HepG2 (cell line): ENCODE measurements around the gene C19orf47. TPM values are rescaled to one million over a fixed set of nuclear protein-coding genes. Genes with fewer than 3 reads are reported as not detected.

Source experiments
- ATAC-seq: fragments of 200-7000 bp; cut with Tn5 transposase; 3 replicates; pipeline ENCODE4 v1.9.1; 2020; ENCODE audit warnings: mild to moderate bottlenecking, moderate library complexity
- BruUV-seq: library from RNA; stranded (reverse); fragments of 400-500 nt; replicated peaks from 2 replicates; lab custom pipeline; 2021; lab: Mats Ljungman, UMichigan
- CTCF ChIA-PET: fragments of 300-600 bp; formaldehyde crosslinking; extraction: SDS; loops from one replicate; lab custom pipeline; 2021; ENCODE audit warnings: low total read pairs, inconsistent platforms, low intra/inter-chr PET ratio; lab: Yijun Ruan, JAX
- POLR2A ChIA-PET: fragments of 350-600 bp; sonication (Branson Sonifier 250); formaldehyde crosslinking; loops from one replicate; lab custom pipeline; 2020; ENCODE audit warnings: antibody characterized with exemption, inconsistent platforms; lab: Yijun Ruan, JAX
- DNase-seq: peaks from one replicate; pipeline ENCODE4 v3.0.0-alpha.2; 2015; ENCODE audit warnings: low spot score
- FAIRE-seq: peaks from 3 replicates; lab custom pipeline; 2011; peaks lifted over from hg19 to GRCh38; lab: Jason Lieb, UNC
- H2AFZ ChIP-seq: one replicate; pipeline ENCODE4 v1.6.1; 2011; ENCODE audit warnings: low read length, inconsistent platforms
- H3K27ac ChIP-seq: fragments of 300-600 bp; 3 replicates; pipeline ENCODE4 v1.8.0; 2011; ENCODE audit warnings: mixed run types, mild to moderate bottlenecking, mixed read lengths, low read length, inconsistent platforms; ENCODE audit not compliant: insufficient read depth; ENCODE audit errors: extremely low read length
- H3K27me3 ChIP-seq, 2 experiments: fragments of 200-600 bp in 1 of 2; 2 replicates in 1 of 2; 3 replicates in 1 of 2; pipeline versions ENCODE4 v1.6.0 to v1.8.0; 2011; ENCODE audit warnings: low read length in 2 of 2, mild to moderate bottlenecking in 2 of 2, moderate library complexity in 2 of 2, inconsistent platforms in 1 of 2; ENCODE audit not compliant: insufficient read depth in 2 of 2, control insufficient read depth in 1 of 2
- H3K36me3 ChIP-seq, 2 experiments: fragments of 200-600 bp in 1 of 2; replicated peaks in 1 of 2; 2 replicates in 1 of 2; 3 replicates in 1 of 2; pipeline versions ENCODE4 v1.5.1 to v1.8.0; 2011; ENCODE audit warnings: low read length in 2 of 2, inconsistent platforms in 1 of 2; ENCODE audit not compliant: insufficient read depth in 2 of 2, control insufficient read depth in 1 of 2
- H3K4me1 ChIP-seq: 2 replicates; pipeline ENCODE4 v1.5.1; 2012; ENCODE audit warnings: low read length, inconsistent platforms; ENCODE audit not compliant: insufficient read depth
- H3K4me2 ChIP-seq: 2 replicates; pipeline ENCODE4 v1.6.0; 2011; ENCODE audit warnings: low read depth, low read length, inconsistent platforms
- H3K4me3 ChIP-seq, 3 experiments: fragments of 200-600 bp in 1 of 3; sonication (generic), shearing (Covaris generic) in 1 of 3; replicated peaks in 1 of 3; 2 replicates each; pipeline ENCODE4 v1.5.1; 2011 to 2016; ENCODE audit warnings: low read length in 3 of 3, inconsistent platforms in 2 of 3, low read depth in 2 of 3, mild to moderate bottlenecking in 2 of 3, control low read depth in 1 of 3, mixed read lengths in 1 of 3; ENCODE audit not compliant: insufficient read depth in 1 of 3
- H3K79me2 ChIP-seq: one replicate; pipeline ENCODE4 v1.6.1; 2011; ENCODE audit warnings: low read length, inconsistent platforms; ENCODE audit not compliant: insufficient read depth
- H3K9ac ChIP-seq: 2 replicates; pipeline ENCODE4 v1.6.0; 2011; ENCODE audit warnings: mild to moderate bottlenecking, low read depth, low read length, inconsistent platforms; ENCODE audit not compliant: insufficient read depth
- H3K9me3 ChIP-seq: 2 replicates; pipeline ENCODE4 v1.5.1; 2012; ENCODE audit warnings: mild to moderate bottlenecking, low read length
- H4K20me1 ChIP-seq: 2 replicates; pipeline ENCODE4 v1.6.0; 2011; ENCODE audit warnings: inconsistent platforms, mild to moderate bottlenecking, low read length, moderate library complexity; ENCODE audit not compliant: insufficient read depth
- AGO2 ChIP-seq: fragments of 200-400 bp; formaldehyde crosslinking; optimal IDR thresholded peaks from 2 replicates; pipeline ENCODE3; 2017; ENCODE audit warnings: mild to moderate bottlenecking, low read depth, low read length, moderate library complexity
- ATF6 ChIP-seq: sonication (generic); formaldehyde crosslinking; conservative IDR thresholded peaks from 2 replicates; pipeline ENCODE4 v1.4.0; 2020; ENCODE audit warnings: missing genetic modification reagents
- ISX ChIP-seq: sonication (generic); formaldehyde crosslinking; conservative IDR thresholded peaks from 2 replicates; pipeline ENCODE4 v1.5.0; 2020; ENCODE audit warnings: missing genetic modification reagents
- NKX3-1 ChIP-seq: sonication (generic); formaldehyde crosslinking; IDR thresholded peaks from 2 replicates; pipeline ENCODE4 v1.5.0; 2020; ENCODE audit warnings: missing genetic modification reagents
- ZBTB14 ChIP-seq: sonication (generic); formaldehyde crosslinking; IDR thresholded peaks from 2 replicates; pipeline ENCODE4 v1.4.0; 2020; ENCODE audit warnings: missing genetic modification reagents
- ZFAT ChIP-seq: sonication (generic); formaldehyde crosslinking; conservative IDR thresholded peaks from 2 replicates; pipeline ENCODE4 v1.8.1; 2023; ENCODE audit warnings: missing genetic modification reagents, inconsistent platforms
- ZNF629 ChIP-seq: sonication (generic); formaldehyde crosslinking; conservative IDR thresholded peaks from 2 replicates; pipeline ENCODE4 v1.5.0; 2020; ENCODE audit warnings: missing genetic modification reagents
- WGBS: methylation state at CpG from one replicate; pipeline ENCODE4 v1.1.6; 2017; ENCODE audit warnings: low lambda C conversion rate; 5-methylcytosine and 5-hydroxymethylcytosine counted together
- in situ Hi-C: cut with HindIII; loops from 2 replicates; pipeline ENCODE4 v1.10.0; 2017; ENCODE audit warnings: low pct_unique_long_range_greater_than_20kb; ENCODE audit not compliant: extremely low pct_ligation_motif_present
- intact Hi-C: fragments of 100-400 bp; cut with micrococcal nuclease; formaldehyde crosslinking; loops from one replicate; pipeline ENCODE4 v1.10.0; 2022; ENCODE audit not compliant: unreplicated experiment
- polyA plus RNA-seq, 8 experiments: library from polyadenylated mRNA; depleted of rRNA in 3 of 8; stranded (reverse) in 7 of 8; unstranded in 1 of 8; fragments of >200 nt; fragmentation: Illumina TruSeq in 4 of 8; extraction: Trizol in 4 of 8; gene quantifications; 2 replicates each; pipeline versions ENCODE4 v1.2.1 to v1.2.3, GENCODE V29; 2011 to 2016; ENCODE audit warnings: low read depth in 4 of 8, missing spikeins in 1 of 8, mixed read lengths in 1 of 8; ENCODE audit not compliant: insufficient read depth in 1 of 8
- total RNA-seq, 5 experiments: library from RNA; depleted of rRNA; stranded (reverse); fragments of >200 nt; fragmentation: Illumina TruSeq; extraction: Trizol; gene quantifications; 2 replicates each; pipeline ENCODE4 v1.2.3, GENCODE V29; 2016; ENCODE audit warnings: low read depth in 1 of 5

C19orf47 gene
- total and polyA plus RNA-seq, 2 of the 13 experiments (the other 11 are each of a cell fraction or from before 2014, with no cell fraction given) = 8.1 to 10.6 TPM

- Histone ChIP-seq H2AFZ (no peak overlapping the region), H3K79me2 (peaks cover 90% of the 10 kb centered on the region), H3K9me3 (no peaks in the 10 kb centered on the region), H3K27ac (no peak overlapping the region), H3K4me1 (peaks cover 24% of the 10 kb centered on the region), H3K27me3 (no peaks in the 10 kb centered on the region), H3K36me3 (peaks cover 5 to 26% of the 10 kb centered on the region in 2 experiments; a peak in 4 of 5 replicates), H3K4me3 (no peak overlapping the region), H4K20me1 (peaks cover 56% of the 10 kb centered on the region; the same call in 1 of the 2 replicates), H3K9ac (no peak overlapping the region), H3K4me2 (no peak overlapping the region)
- TF ChIP-seq ZNF629 (CRISPR knock-in tag) (peak; percentile 58), AGO2 (peak; percentile 26), ZFAT (CRISPR knock-in tag) (no peak)
- in situ Hi-C loops = no loop called here
- WGBS = 98% methylated on average over 25 of the region's 28 CpGs
- BruUV-seq = no TSS peak
- CTCF ChIA-PET = no interaction called here
- DNase-seq (no peak), FAIRE-seq (no peak), ATAC-seq (no peak)
- POLR2A ChIA-PET = no interaction called here
- intact Hi-C loops = no loop called here
These were observed 73.3 kb downstream of the C19orf47 start for GRCh38 chr19:40274585-40275544.

GRCh38 chr19:40273469-40274360, 74.5 kb downstream of the C19orf47 start:
- DNase-seq = no peak
- Histone ChIP-seq H4K20me1 (peaks cover 54% of the 10 kb centered on the region; the same call in 1 of the 2 replicates), H3K79me2 (peaks cover 90% of the 10 kb centered on the region), H3K4me1 (peaks cover 23% of the 10 kb centered on the region), H3K36me3 (peaks cover 5 to 26% of the 10 kb centered on the region in 2 experiments; a peak in 4 of 5 replicates), H2AFZ (no peak overlapping the region), H3K9me3 (no peaks in the 10 kb centered on the region), H3K27ac (no peak overlapping the region), H3K27me3 (no peaks in the 10 kb centered on the region), H3K4me2 (no peak overlapping the region), H3K4me3 (no peak overlapping the region), H3K9ac (no peak overlapping the region)
- ChIA-PET POLR2A (no interaction called here), CTCF (no interaction called here)
- 98% methylated on average over 14 of the region's 14 CpGs for WGBS
- intact Hi-C loops (no loop called here), in situ Hi-C loops (no loop called here)
- no peak for ATAC-seq
- no TSS peak for BruUV-seq
- no peak for TF ChIP-seq NKX3-1 (CRISPR knock-in tag)
- TF ChIP-seq ZBTB14 (CRISPR knock-in tag) = no peak
- no peak for TF ChIP-seq ATF6
- TF ChIP-seq ISX = no peak
- FAIRE-seq = no peak
